Trophoblast cell (in vitro differentiated cells and primary cell): Measurements from ENCODE around the gene GNA15.

Experiments used
- DNase-seq, 2 donors: peaks; one replicate each; pipeline ENCODE4 v3.0.0-alpha.2; 2016
- H2AFZ ChIP-seq: 2 replicates; pipeline ENCODE4 v1.6.1; 2013; ENCODE audit warnings: low read length, moderate library complexity, mild to moderate bottlenecking; ENCODE audit not compliant: insufficient read depth, poor library complexity
- H2AK5ac ChIP-seq: 2 replicates; pipeline ENCODE4 v1.6.1; 2013; ENCODE audit warnings: mild to moderate bottlenecking, low read length
- H2BK120ac ChIP-seq: 2 replicates; pipeline ENCODE4 v1.6.1; 2013; ENCODE audit warnings: low read length, mild to moderate bottlenecking, moderate library complexity; ENCODE audit not compliant: insufficient read depth, poor library complexity
- H2BK12ac ChIP-seq: 2 replicates; pipeline ENCODE4 v1.6.1; 2013; ENCODE audit warnings: mild to moderate bottlenecking, low read length, moderate library complexity
- H2BK5ac ChIP-seq: 2 replicates; pipeline ENCODE4 v1.6.1; 2013; ENCODE audit warnings: low read length, low read depth, moderate library complexity, mild to moderate bottlenecking; ENCODE audit not compliant: poor library complexity
- H3K14ac ChIP-seq: 2 replicates; pipeline ENCODE4 v1.6.1; 2013; ENCODE audit warnings: mild to moderate bottlenecking, low read length
- H3K18ac ChIP-seq: 2 replicates; pipeline ENCODE4 v1.6.1; 2013; ENCODE audit warnings: mild to moderate bottlenecking, low read length
- H3K23ac ChIP-seq: 2 replicates; pipeline ENCODE4 v1.6.1; 2013; ENCODE audit warnings: low read length
- H3K27ac ChIP-seq: 2 replicates; pipeline ENCODE4 v1.5.1; 2013; ENCODE audit warnings: low read depth, mild to moderate bottlenecking, inconsistent platforms, low read length, moderate library complexity
- H3K27me3 ChIP-seq: 2 replicates; pipeline ENCODE4 v1.6.1; 2013; ENCODE audit warnings: inconsistent platforms, mild to moderate bottlenecking, low read length, moderate library complexity; ENCODE audit not compliant: insufficient read depth
- H3K36me3 ChIP-seq, 2 experiments: 1 replicate in 1 of 2; 2 replicates in 1 of 2; pipeline ENCODE4 v1.6.1; 2013; ENCODE audit warnings: low read length in 2 of 2, mild to moderate bottlenecking in 2 of 2, moderate library complexity in 1 of 2; ENCODE audit not compliant: insufficient read depth in 2 of 2, control insufficient read depth in 1 of 2
- H3K4ac ChIP-seq: 2 replicates; pipeline ENCODE4 v1.6.1; 2013; ENCODE audit warnings: low read depth, mild to moderate bottlenecking, low read length, moderate library complexity
- H3K4me1 ChIP-seq, 2 experiments: 1 replicate in 1 of 2; 2 replicates in 1 of 2; pipeline ENCODE4 v1.6.1; 2013; ENCODE audit warnings: low read length in 2 of 2, mild to moderate bottlenecking in 2 of 2, moderate library complexity in 1 of 2; ENCODE audit not compliant: insufficient read depth in 2 of 2, control insufficient read depth in 1 of 2
- H3K4me2 ChIP-seq: 2 replicates; pipeline ENCODE4 v1.6.1; 2013; ENCODE audit warnings: inconsistent platforms, mild to moderate bottlenecking, low read length, moderate library complexity
- H3K4me3 ChIP-seq: 2 replicates; pipeline ENCODE4 v1.5.1; 2013; ENCODE audit warnings: mild to moderate bottlenecking, low read depth, low read length, inconsistent platforms
- H3K79me1 ChIP-seq: one replicate; pipeline ENCODE4 v1.6.1; 2013; ENCODE audit warnings: low read length
- H3K79me2 ChIP-seq: 2 replicates; pipeline ENCODE4 v1.6.1; 2013; ENCODE audit warnings: low read length, mild to moderate bottlenecking; ENCODE audit not compliant: control insufficient read depth, insufficient read depth, poor library complexity
- H3K9ac ChIP-seq: 2 replicates; pipeline ENCODE4 v1.6.1; 2013; ENCODE audit warnings: mild to moderate bottlenecking, low read length
- H3K9me3 ChIP-seq: 2 replicates; pipeline ENCODE4 v1.6.1; 2013; ENCODE audit warnings: low read depth, mild to moderate bottlenecking, control low read depth, inconsistent platforms, low read length; ENCODE audit not compliant: insufficient read depth
- H4K12ac ChIP-seq: 2 replicates; pipeline ENCODE4 v1.6.1; 2013; ENCODE audit warnings: low read depth, mild to moderate bottlenecking, low read length, moderate library complexity
- H4K8ac ChIP-seq: 2 replicates; pipeline ENCODE4 v1.6.1; 2013; ENCODE audit warnings: low read depth, mild to moderate bottlenecking, low read length, moderate library complexity
- H4K91ac ChIP-seq: one replicate; pipeline ENCODE4 v1.6.1; 2013; ENCODE audit warnings: low read depth, mild to moderate bottlenecking, low read length, moderate library complexity
- WGBS: extraction: QIAGEN DNeasy Blood & Tissue Kit; methylation state at CpG from one replicate; pipeline ENCODE4 v1.1.7; 2013; ENCODE audit warnings: missing lambda C conversion rate; ENCODE audit not compliant: insufficient read length, insufficient coverage; ENCODE audit errors: extremely low coverage; 5-methylcytosine and 5-hydroxymethylcytosine counted together

Gene GNA15

DNA sequence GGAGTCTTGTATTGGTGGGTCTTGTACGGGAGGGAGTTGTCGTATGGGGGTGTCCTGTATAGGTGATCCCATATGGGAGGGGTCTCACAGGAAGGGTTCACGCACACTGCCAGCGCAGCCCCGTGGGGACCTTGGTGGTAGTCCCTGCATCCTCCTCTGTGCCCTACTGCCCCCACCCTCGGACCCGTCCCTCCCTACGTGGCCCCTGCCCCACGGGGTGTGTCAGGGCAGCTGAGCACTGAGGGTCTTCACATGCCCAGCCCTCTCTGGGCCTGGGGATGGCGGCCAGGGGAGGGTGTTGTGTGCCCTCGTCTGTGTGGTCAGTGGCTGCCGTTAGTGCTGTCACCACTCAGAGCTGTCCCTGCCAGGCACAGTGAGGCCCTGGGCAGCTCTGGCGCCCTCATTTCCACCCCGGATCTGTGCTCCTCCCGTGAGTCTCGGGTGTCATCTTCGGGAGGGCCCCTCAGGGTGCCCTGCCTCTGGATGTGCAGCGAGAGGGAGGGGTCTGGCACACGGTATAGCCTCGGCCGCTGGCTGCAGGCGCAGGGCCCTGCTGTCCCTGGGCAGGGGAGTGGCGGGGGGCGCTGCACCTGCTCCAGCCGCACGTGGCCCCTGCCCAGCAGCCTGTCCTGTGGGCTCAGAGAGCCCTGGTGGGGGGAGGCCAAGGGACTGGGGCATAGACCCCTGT lies 16.0 kb upstream of the GNA15 start:
- H3K79me1 ChIP-seq, result no peaks in the 10 kb centered on the region

DNA sequence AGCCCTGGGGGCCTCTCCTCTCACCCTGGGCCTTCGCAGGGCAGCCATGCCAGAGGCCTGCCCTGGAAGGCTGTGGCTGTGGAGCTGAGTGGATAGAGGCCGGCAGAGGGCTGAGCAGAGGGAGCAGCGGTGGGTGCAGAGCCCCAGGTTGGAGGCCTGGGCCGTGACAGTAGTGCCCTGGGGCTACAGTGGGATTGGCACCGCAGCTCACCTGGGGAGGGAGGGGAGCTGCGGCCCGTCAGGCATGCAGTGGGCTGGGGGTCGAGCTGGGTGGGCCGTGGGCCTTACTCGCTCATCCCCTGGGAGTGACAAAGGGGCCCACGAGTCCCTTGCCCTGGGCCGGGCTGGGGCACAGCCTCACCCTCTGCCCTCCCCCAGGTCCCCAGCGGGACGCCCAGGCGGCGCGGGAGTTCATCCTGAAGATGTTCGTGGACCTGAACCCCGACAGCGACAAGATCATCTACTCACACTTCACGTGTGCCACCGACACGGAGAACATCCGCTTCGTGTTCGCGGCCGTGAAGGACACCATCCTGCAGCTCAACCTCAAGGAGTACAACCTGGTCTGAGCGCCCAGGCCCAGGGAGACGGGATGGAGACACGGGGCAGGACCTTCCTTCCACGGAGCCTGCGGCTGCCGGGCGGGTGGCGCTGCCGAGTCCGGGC lies 15.1 kb upstream of the GNA15 start:
- H3K9me3 ChIP-seq, result no peaks in the 10 kb centered on the region
- H3K9ac ChIP-seq, result no peak overlapping the region
- no peak overlapping the region for H3K23ac ChIP-seq
- peaks cover 39 to 42% of the 10 kb centered on the region in 2 experiments for H3K36me3 ChIP-seq
- no peak overlapping the region for H3K4ac ChIP-seq
- H3K27me3 ChIP-seq, result no peaks in the 10 kb centered on the region
- WGBS, result no CpG with 5 or more reads among the region's 38 CpGs
- no peak overlapping the region for H2BK120ac ChIP-seq
- H4K8ac ChIP-seq, result no peak overlapping the region
- DNase-seq, result no peak
- H3K14ac ChIP-seq, result no peak overlapping the region
- no peak overlapping the region for H3K27ac ChIP-seq
- peaks cover 3 to 6% of the 10 kb centered on the region in 2 experiments for H3K4me1 ChIP-seq
- no peaks in the 10 kb centered on the region for H3K79me2 ChIP-seq
- H2AFZ ChIP-seq, result no peak overlapping the region
- H3K18ac ChIP-seq, result no peak overlapping the region
- H4K12ac ChIP-seq, result no peak overlapping the region
- no peak overlapping the region for H2BK5ac ChIP-seq
- H3K79me1 ChIP-seq, result no peaks in the 10 kb centered on the region
- no peak overlapping the region for H2BK12ac ChIP-seq
- no peak overlapping the region for H4K91ac ChIP-seq
- H3K4me3 ChIP-seq, result no peak overlapping the region
- H3K4me2 ChIP-seq, result no peak overlapping the region
- no peak overlapping the region for H2AK5ac ChIP-seq

More for the DNA sequence above, 16.0 kb upstream of the GNA15 start:
- Histone ChIP-seq H3K4me2 (no peak overlapping the region), H3K14ac (no peak overlapping the region), H2BK120ac (no peak overlapping the region), H3K23ac (no peak overlapping the region), H3K79me2 (no peaks in the 10 kb centered on the region), H3K36me3 (peaks cover 40 to 47% of the 10 kb centered on the region in 2 experiments), H3K4me3 (no peak overlapping the region), H3K9ac (no peak overlapping the region), H2AK5ac (no peak overlapping the region), H4K12ac (no peak overlapping the region), H3K9me3 (no peaks in the 10 kb centered on the region), H3K4ac (no peak overlapping the region), H3K4me1 (peaks cover 3 to 8% of the 10 kb centered on the region in 2 experiments), H4K8ac (no peak overlapping the region), H3K27me3 (no peaks in the 10 kb centered on the region), H3K18ac (no peak overlapping the region), H3K27ac (no peak overlapping the region), H2AFZ (no peak overlapping the region), H2BK5ac (no peak overlapping the region), H4K91ac (no peak overlapping the region), H2BK12ac (no peak overlapping the region)
- no peak for DNase-seq
- no CpG with 5 or more reads among the region's 26 CpGs for WGBS

DNA sequence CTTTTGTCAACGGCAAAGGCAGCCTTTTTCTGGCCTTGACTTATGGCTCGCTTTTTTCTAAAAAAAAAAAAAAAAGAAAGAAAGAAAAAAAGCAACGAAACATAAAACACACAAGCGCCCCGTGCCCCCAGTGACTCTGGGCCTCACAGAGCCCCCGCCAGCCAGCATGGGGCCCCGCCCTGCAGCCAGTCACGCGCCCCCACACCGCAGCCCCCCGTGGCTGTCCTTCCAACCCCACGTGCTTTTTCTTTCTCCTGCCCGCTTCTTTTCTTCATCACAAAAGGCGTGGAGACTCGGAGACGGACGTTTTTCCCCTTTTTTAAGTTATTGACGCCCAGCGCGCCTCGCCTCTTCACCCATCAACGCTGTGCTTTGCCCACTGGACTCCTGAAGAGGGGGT lies 14.4 kb upstream of the GNA15 start:
- H3K27ac ChIP-seq, result no peak overlapping the region
- H3K36me3 ChIP-seq, result peaks cover 39 to 42% of the 10 kb centered on the region in 2 experiments
- H3K4me2 ChIP-seq, result no peak overlapping the region
- no peaks in the 10 kb centered on the region for H3K79me1 ChIP-seq
- no peak overlapping the region for H2BK12ac ChIP-seq
- peaks cover 0 to under 1% of the 10 kb centered on the region in 2 experiments for H3K4me1 ChIP-seq
- no peak overlapping the region for H4K8ac ChIP-seq
- no peak overlapping the region for H2AK5ac ChIP-seq
- H3K18ac ChIP-seq, result no peak overlapping the region
- no peak overlapping the region for H4K12ac ChIP-seq
- no peak overlapping the region for H3K14ac ChIP-seq
- DNase-seq, result no peak
- H3K4ac ChIP-seq, result no peak overlapping the region
- no peak overlapping the region for H2BK5ac ChIP-seq
- no peak overlapping the region for H4K91ac ChIP-seq
- no peaks in the 10 kb centered on the region for H3K9me3 ChIP-seq
- H3K9ac ChIP-seq, result no peak overlapping the region
- H2BK120ac ChIP-seq, result no peak overlapping the region
- H3K4me3 ChIP-seq, result no peak overlapping the region
- H3K23ac ChIP-seq, result no peak overlapping the region
- no peaks in the 10 kb centered on the region for H3K79me2 ChIP-seq
- H2AFZ ChIP-seq, result no peak overlapping the region
- no CpG with 5 or more reads among the region's 22 CpGs for WGBS
- H3K27me3 ChIP-seq, result no peaks in the 10 kb centered on the region

DNA sequence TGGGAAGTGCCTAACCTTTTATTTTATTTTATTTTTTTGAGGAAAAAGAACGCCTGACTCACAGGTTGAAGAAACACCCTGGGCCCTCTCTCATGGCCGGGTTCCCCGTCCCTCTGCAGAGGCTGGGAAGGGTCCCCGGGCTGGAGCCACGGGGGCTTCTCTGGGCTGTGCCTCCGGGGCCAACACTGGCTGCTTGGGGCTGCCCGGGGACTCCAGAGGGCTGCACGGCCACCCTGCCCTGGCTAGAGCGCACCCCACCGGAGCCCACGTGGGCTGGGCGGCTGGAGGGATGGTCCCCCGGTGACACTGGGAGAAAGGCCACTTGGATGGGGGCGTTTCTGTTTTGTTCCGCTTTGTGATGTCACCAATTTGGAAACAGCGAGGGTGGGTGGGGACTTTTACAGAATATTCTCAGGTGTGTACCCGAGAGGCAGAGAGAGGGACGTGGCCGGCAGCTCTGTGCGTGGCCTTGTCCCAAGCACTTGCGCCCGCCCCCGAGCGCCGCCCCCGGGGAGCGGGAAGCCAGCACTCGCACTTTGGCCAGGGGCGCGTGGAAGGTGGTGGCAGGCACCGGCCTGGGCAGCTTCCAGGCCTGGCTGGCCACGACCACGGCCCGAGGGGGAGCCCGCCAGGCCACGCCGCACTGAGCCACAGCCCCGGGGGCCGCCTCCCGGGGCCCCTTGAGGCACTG lies 13.9 kb upstream of the GNA15 start:
- Histone ChIP-seq H3K79me1 (no peaks in the 10 kb centered on the region), H2BK5ac (no peak overlapping the region), H2AFZ (no peak overlapping the region), H2BK120ac (no peak overlapping the region), H3K9me3 (no peaks in the 10 kb centered on the region), H3K18ac (no peak overlapping the region), H2BK12ac (no peak overlapping the region), H3K4me2 (no peak overlapping the region), H3K36me3 (peaks cover 36 to 39% of the 10 kb centered on the region in 2 experiments), H4K8ac (no peak overlapping the region), H3K4ac (no peak overlapping the region), H2AK5ac (no peak overlapping the region), H4K12ac (no peak overlapping the region), H3K23ac (no peak overlapping the region), H3K4me1 (no peaks in the 10 kb centered on the region), H3K79me2 (no peaks in the 10 kb centered on the region), H3K9ac (no peak overlapping the region), H4K91ac (no peak overlapping the region), H3K4me3 (no peak overlapping the region), H3K27me3 (no peaks in the 10 kb centered on the region), H3K14ac (no peak overlapping the region), H3K27ac (no peak overlapping the region)
- WGBS, result no CpG with 5 or more reads among the region's 40 CpGs
- DNase-seq, result no peak
